ENCODE measurements around the gene NRXN3.

NRXN3 gene

GRCh38 chr14:78897443-78897842, 727.3 kb downstream of the NRXN3 start:
- ChIA-PET CTCF (interaction anchor here (1.3 kb wide), 1 partner anchor 36 kb away, joined by 3 read pairs; no protein-coding TSS in a partner anchor), POLR2A (no interaction called here)
- DNase-seq (ENCODE audit: extremely low spot score), result no peak

GRCh38 chr14:78902010-78902623, 731.9 kb downstream of the NRXN3 start:
- TF ChIP-seq CTCF (IDR thresholded peaks at IDR 0.05; ENCODE audit: control extremely low read depth, extremely low read depth, low read depth, missing control alignments), result peak; percentile 42
- CTCF ChIA-PET, result interaction anchor here (0.8 to 1.5 kb wide), 7 partner anchors 9 to 32 kb away, joined by 3 to 8 read pairs (median 4); no protein-coding TSS in a partner anchor
- POLR2A ChIA-PET, result no interaction called here
- DNase-seq (ENCODE audit: extremely low spot score), result no peak

More at GRCh38 chr14:78897443-78897842, 727.3 kb downstream of the NRXN3 start:
- TF ChIP-seq CTCF (IDR thresholded peaks at IDR 0.05; ENCODE audit: control extremely low read depth, extremely low read depth, low read depth, missing control alignments), result no peak

- POLR2A ChIA-PET, result no interaction called here
- CTCF ChIA-PET, result no interaction called here
- no peak for TF ChIP-seq CTCF (IDR thresholded peaks at IDR 0.05; ENCODE audit: control extremely low read depth, extremely low read depth, low read depth, missing control alignments)
- no peak for DNase-seq (ENCODE audit: extremely low spot score)
Measured at GRCh38 chr14:78904094-78904493, 733.9 kb downstream of the NRXN3 start.

- TF ChIP-seq CTCF (IDR thresholded peaks at IDR 0.05; ENCODE audit: control extremely low read depth, extremely low read depth, low read depth, missing control alignments), result no peak
- no peak for DNase-seq (ENCODE audit: extremely low spot score)
- CTCF ChIA-PET, result interaction anchor here (0.9 kb wide), 1 partner anchor 16 kb away, joined by 3 read pairs; no protein-coding TSS in a partner anchor
- POLR2A ChIA-PET, result no interaction called here
Measured at GRCh38 chr14:78917462-78917861, 747.3 kb downstream of the NRXN3 start.

- ChIA-PET POLR2A (no interaction called here), CTCF (no interaction called here)
- TF ChIP-seq CTCF (IDR thresholded peaks at IDR 0.05; ENCODE audit: control extremely low read depth, extremely low read depth, low read depth, missing control alignments), result no peak
- no peak for DNase-seq (ENCODE audit: extremely low spot score)
Measured at GRCh38 chr14:78921856-78922255, 751.7 kb downstream of the NRXN3 start.

- POLR2A ChIA-PET, result no interaction called here
- no peak for TF ChIP-seq CTCF (IDR thresholded peaks at IDR 0.05; ENCODE audit: control extremely low read depth, extremely low read depth, low read depth, missing control alignments)
- CTCF ChIA-PET, result no interaction called here
- no peak for DNase-seq (ENCODE audit: extremely low spot score)
Measured at GRCh38 chr14:78927261-78927660, 757.1 kb downstream of the NRXN3 start.
